HepG2 (cell line): ENCODE measurements around the gene INTS15. TPM values are rescaled to one million over a fixed set of nuclear protein-coding genes. Genes with fewer than 3 reads are reported as not detected.
A peak's percentile ranks its signal among the peaks of the same experiment; 100 is the strongest.

Source experiments
- FOSL2 ChIP-seq: sonication (generic); formaldehyde crosslinking; IDR thresholded peaks from 2 replicates; pipeline ENCODE4 v1.4.0; 2020; ENCODE audit warnings: missing genetic modification reagents
- GPN1 ChIP-seq: sonication (generic); formaldehyde crosslinking; IDR thresholded peaks from 2 replicates; pipeline ENCODE4 v1.5.1; 2020; ENCODE audit warnings: missing genetic modification reagents, borderline replicate concordance
- HNRNPUL1 ChIP-seq: fragments of 200-400 bp; formaldehyde crosslinking; IDR thresholded peaks from 2 replicates; pipeline ENCODE4 v1.6.1; 2017; ENCODE audit warnings: low read depth, mild to moderate bottlenecking, low read length, moderate library complexity
- NCOA2 ChIP-seq: sonication (generic); formaldehyde crosslinking; IDR thresholded peaks from 2 replicates; pipeline ENCODE4 v1.8.0; 2022; ENCODE audit warnings: inconsistent platforms
- RARA ChIP-seq: IDR thresholded peaks from 2 replicates; pipeline ENCODE4 v1.6.1; 2016; ENCODE audit warnings: missing genetic modification reagents, missing compliant biosample characterization
- SIX4 ChIP-seq: sonication (generic); formaldehyde crosslinking; IDR thresholded peaks from 2 replicates; pipeline ENCODE4 v1.4.0; 2020; ENCODE audit warnings: missing genetic modification reagents
- TBL1XR1 ChIP-seq: fragments of 150-350 bp; IDR thresholded peaks from 2 replicates; pipeline ENCODE4 v1.6.1; 2014; ENCODE audit warnings: borderline replicate concordance, low read length; ENCODE audit not compliant: partially characterized antibody
- ZNF225 ChIP-seq: sonication (generic); formaldehyde crosslinking; IDR thresholded peaks from 2 replicates; pipeline ENCODE4 v1.4.0; 2020; ENCODE audit warnings: mild to moderate bottlenecking, missing genetic modification reagents
- ZNF441 ChIP-seq: sonication (generic); formaldehyde crosslinking; IDR thresholded peaks from 2 replicates; pipeline ENCODE4 v1.7.0; 2021; ENCODE audit warnings: missing genetic modification reagents, borderline replicate concordance
- ZNF549 ChIP-seq: sonication (generic); formaldehyde crosslinking; IDR thresholded peaks from 2 replicates; pipeline ENCODE4 v1.5.0; 2020; ENCODE audit warnings: missing genetic modification reagents
- ZSCAN20 ChIP-seq: sonication (generic); formaldehyde crosslinking; IDR thresholded peaks from 2 replicates; pipeline ENCODE4 v1.4.0; 2020; ENCODE audit warnings: missing genetic modification reagents, mild to moderate bottlenecking, borderline replicate concordance
- polyA plus RNA-seq, 8 experiments: library from polyadenylated mRNA; depleted of rRNA in 3 of 8; stranded (reverse) in 7 of 8; unstranded in 1 of 8; fragments of >200 nt; fragmentation: Illumina TruSeq in 4 of 8; extraction: Trizol in 4 of 8; gene quantifications; 2 replicates each; pipeline versions ENCODE4 v1.2.1 to v1.2.3, GENCODE V29; 2011 to 2016; ENCODE audit warnings: low read depth in 4 of 8, missing spikeins in 1 of 8, mixed read lengths in 1 of 8; ENCODE audit not compliant: insufficient read depth in 1 of 8
- total RNA-seq, 5 experiments: library from RNA; depleted of rRNA; stranded (reverse); fragments of >200 nt; fragmentation: Illumina TruSeq; extraction: Trizol; gene quantifications; 2 replicates each; pipeline ENCODE4 v1.2.3, GENCODE V29; 2016; ENCODE audit warnings: low read depth in 1 of 5
- TF ChIP-seq, protein P1 (sequence below): sonication (generic); formaldehyde crosslinking; IDR thresholded peaks from 2 replicates; pipeline ENCODE4 v1.4.0; 2020; ENCODE audit warnings: mild to moderate bottlenecking, missing genetic modification reagents
- TF ChIP-seq, protein P2 (sequence below): sonication (generic); formaldehyde crosslinking; IDR thresholded peaks from 2 replicates; pipeline ENCODE4 v1.5.0; 2020; ENCODE audit warnings: mild to moderate bottlenecking, missing genetic modification reagents
- TF ChIP-seq, protein P3 (sequence below): sonication (generic); formaldehyde crosslinking; IDR thresholded peaks from 2 replicates; pipeline ENCODE4 v1.8.0; 2022; ENCODE audit warnings: mild to moderate bottlenecking, missing genetic modification reagents
- TF ChIP-seq, protein P4 (sequence below): sonication (generic); formaldehyde crosslinking; IDR thresholded peaks from 2 replicates; pipeline ENCODE4 v1.4.0; 2020; ENCODE audit warnings: mild to moderate bottlenecking, missing genetic modification reagents, borderline replicate concordance
- TF ChIP-seq, protein P5 (sequence below): sonication (generic); formaldehyde crosslinking; IDR thresholded peaks from 2 replicates; pipeline ENCODE4 v1.5.0; 2020; ENCODE audit warnings: missing genetic modification reagents
- TF ChIP-seq, protein P6 (sequence below): fragments of 450-650 bp; IDR thresholded peaks from 2 replicates; pipeline ENCODE4 v1.6.1; 2016

INTS15 gene
- total and polyA plus RNA-seq, 2 of the 13 experiments (the other 11 are each of a cell fraction or from before 2014, with no cell fraction given) = 16.3 to 25.7 TPM

DNA sequence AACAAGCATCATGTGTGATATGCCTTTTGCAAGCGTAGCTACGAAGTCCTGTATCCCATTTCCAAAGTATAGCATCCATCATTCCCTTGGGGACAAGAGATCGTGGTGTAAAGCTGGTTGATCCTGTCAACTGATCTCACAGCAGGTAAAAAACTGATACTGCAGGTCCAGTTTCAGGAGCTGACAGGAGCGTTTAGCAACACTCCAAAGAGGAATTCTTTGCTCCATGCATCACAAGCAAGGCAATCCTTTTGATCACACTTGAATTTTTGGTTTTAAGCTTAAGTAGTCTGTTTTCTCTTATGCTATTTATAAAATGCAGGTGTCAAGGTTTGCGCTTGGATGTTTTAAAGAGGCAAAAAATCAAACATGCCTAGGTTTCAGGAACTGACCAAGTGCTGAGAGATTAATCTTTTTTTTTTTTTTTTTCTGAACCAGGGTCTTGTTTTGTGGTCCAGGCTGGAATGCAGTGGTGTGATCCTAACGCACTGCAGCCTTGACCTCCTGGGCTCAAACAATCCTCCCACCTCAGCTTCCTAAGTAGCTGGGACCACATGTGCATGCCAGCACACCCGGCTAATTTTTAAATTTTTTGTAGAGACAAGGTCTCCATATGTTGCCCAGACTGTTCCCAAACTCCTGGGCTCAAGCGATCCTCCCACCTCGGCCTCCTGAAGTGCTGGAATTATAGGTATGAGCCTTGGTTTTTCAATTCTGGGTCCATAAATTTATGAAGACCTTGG lies 14.4 kb upstream of the INTS15 start (continued):
- TF ChIP-seq, protein P1, sequence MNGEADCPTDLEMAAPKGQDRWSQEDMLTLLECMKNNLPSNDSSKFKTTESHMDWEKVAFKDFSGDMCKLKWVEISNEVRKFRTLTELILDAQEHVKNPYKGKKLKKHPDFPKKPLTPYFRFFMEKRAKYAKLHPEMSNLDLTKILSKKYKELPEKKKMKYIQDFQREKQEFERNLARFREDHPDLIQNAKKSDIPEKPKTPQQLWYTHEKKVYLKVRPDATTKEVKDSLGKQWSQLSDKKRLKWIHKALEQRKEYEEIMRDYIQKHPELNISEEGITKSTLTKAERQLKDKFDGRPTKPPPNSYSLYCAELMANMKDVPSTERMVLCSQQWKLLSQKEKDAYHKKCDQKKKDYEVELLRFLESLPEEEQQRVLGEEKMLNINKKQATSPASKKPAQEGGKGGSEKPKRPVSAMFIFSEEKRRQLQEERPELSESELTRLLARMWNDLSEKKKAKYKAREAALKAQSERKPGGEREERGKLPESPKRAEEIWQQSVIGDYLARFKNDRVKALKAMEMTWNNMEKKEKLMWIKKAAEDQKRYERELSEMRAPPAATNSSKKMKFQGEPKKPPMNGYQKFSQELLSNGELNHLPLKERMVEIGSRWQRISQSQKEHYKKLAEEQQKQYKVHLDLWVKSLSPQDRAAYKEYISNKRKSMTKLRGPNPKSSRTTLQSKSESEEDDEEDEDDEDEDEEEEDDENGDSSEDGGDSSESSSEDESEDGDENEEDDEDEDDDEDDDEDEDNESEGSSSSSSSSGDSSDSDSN (CRISPR knock-in tag) = no peak
- TF ChIP-seq, protein P2, sequence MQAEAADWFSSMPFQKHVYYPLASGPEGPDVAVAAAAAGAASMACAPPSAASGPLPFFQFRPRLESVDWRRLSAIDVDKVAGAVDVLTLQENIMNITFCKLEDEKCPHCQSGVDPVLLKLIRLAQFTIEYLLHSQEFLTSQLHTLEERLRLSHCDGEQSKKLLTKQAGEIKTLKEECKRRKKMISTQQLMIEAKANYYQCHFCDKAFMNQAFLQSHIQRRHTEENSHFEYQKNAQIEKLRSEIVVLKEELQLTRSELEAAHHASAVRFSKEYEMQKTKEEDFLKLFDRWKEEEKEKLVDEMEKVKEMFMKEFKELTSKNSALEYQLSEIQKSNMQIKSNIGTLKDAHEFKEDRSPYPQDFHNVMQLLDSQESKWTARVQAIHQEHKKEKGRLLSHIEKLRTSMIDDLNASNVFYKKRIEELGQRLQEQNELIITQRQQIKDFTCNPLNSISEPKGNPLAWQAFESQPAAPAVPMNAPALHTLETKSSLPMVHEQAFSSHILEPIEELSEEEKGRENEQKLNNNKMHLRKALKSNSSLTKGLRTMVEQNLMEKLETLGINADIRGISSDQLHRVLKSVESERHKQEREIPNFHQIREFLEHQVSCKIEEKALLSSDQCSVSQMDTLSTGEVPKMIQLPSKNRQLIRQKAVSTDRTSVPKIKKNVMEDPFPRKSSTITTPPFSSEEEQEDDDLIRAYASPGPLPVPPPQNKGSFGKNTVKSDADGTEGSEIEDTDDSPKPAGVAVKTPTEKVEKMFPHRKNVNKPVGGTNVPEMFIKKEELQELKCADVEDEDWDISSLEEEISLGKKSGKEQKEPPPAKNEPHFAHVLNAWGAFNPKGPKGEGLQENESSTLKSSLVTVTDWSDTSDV (CRISPR knock-in tag) = no peak
- TF ChIP-seq, protein P3, sequence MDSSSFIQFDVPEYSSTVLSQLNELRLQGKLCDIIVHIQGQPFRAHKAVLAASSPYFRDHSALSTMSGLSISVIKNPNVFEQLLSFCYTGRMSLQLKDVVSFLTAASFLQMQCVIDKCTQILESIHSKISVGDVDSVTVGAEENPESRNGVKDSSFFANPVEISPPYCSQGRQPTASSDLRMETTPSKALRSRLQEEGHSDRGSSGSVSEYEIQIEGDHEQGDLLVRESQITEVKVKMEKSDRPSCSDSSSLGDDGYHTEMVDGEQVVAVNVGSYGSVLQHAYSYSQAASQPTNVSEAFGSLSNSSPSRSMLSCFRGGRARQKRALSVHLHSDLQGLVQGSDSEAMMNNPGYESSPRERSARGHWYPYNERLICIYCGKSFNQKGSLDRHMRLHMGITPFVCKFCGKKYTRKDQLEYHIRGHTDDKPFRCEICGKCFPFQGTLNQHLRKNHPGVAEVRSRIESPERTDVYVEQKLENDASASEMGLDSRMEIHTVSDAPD (CRISPR knock-in tag) = no peak
- TF ChIP-seq TBL1XR1 = peak; percentile 26
- TF ChIP-seq RARA (CRISPR knock-in tag) = peak; percentile 74
- TF ChIP-seq FOSL2 (CRISPR knock-in tag) = peak; percentile 33; the same call in 1 of the 2 replicates
- no peak for TF ChIP-seq SIX4 (CRISPR knock-in tag)
- TF ChIP-seq, protein P4, sequence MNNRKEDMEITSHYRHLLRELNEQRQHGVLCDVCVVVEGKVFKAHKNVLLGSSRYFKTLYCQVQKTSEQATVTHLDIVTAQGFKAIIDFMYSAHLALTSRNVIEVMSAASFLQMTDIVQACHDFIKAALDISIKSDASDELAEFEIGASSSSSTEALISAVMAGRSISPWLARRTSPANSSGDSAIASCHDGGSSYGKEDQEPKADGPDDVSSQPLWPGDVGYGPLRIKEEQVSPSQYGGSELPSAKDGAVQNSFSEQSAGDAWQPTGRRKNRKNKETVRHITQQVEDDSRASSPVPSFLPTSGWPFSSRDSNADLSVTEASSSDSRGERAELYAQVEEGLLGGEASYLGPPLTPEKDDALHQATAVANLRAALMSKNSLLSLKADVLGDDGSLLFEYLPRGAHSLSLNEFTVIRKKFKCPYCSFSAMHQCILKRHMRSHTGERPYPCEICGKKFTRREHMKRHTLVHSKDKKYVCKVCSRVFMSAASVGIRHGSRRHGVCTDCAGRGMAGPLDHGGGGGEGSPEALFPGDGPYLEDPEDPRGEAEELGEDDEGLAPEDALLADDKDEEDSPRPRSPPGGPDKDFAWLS = no peak
- TF ChIP-seq, protein P5, sequence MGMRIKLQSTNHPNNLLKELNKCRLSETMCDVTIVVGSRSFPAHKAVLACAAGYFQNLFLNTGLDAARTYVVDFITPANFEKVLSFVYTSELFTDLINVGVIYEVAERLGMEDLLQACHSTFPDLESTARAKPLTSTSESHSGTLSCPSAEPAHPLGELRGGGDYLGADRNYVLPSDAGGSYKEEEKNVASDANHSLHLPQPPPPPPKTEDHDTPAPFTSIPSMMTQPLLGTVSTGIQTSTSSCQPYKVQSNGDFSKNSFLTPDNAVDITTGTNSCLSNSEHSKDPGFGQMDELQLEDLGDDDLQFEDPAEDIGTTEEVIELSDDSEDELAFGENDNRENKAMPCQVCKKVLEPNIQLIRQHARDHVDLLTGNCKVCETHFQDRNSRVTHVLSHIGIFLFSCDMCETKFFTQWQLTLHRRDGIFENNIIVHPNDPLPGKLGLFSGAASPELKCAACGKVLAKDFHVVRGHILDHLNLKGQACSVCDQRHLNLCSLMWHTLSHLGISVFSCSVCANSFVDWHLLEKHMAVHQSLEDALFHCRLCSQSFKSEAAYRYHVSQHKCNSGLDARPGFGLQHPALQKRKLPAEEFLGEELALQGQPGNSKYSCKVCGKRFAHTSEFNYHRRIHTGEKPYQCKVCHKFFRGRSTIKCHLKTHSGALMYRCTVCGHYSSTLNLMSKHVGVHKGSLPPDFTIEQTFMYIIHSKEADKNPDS (CRISPR knock-in tag) = no peak
- no peak for TF ChIP-seq HNRNPUL1
- no peak for TF ChIP-seq ZSCAN20
- TF ChIP-seq ZNF549 (CRISPR knock-in tag) = no peak
- no peak for TF ChIP-seq ZNF225 (CRISPR knock-in tag)
- no peak for TF ChIP-seq ZNF441
- peak; percentile 77; the same call in 1 of the 2 replicates for TF ChIP-seq NCOA2 (CRISPR knock-in tag)
- no peak for TF ChIP-seq GPN1 (CRISPR knock-in tag)
- TF ChIP-seq, protein P6, sequence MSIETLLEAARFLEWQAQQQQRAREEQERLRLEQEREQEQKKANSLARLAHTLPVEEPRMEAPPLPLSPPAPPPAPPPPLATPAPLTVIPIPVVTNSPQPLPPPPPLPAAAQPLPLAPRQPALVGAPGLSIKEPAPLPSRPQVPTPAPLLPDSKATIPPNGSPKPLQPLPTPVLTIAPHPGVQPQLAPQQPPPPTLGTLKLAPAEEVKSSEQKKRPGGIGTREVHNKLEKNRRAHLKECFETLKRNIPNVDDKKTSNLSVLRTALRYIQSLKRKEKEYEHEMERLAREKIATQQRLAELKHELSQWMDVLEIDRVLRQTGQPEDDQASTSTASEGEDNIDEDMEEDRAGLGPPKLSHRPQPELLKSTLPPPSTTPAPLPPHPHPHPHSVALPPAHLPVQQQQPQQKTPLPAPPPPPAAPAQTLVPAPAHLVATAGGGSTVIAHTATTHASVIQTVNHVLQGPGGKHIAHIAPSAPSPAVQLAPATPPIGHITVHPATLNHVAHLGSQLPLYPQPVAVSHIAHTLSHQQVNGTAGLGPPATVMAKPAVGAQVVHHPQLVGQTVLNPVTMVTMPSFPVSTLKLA = 0 out of 2 replicates have a peak, but pooled peaks have one; percentile 19
